Lung (tissue), 12 donors: ENCODE data around the gene ENPP1. TPM values are rescaled to one million over a fixed set of nuclear protein-coding genes. Genes with fewer than 3 reads are reported as not detected.

Experiments used
- ATAC-seq: fragments of 200-7000 bp; cut with Tn5 transposase; one replicate; pipeline ENCODE4 v1.9.1; 2020; ENCODE audit warnings: moderate number of reproducible peaks; ENCODE audit not compliant: insufficient read depth, low FRiP score
- DNase-seq, 3 donors: peaks; one replicate each; pipeline ENCODE4 v3.0.0-alpha.2; 2013 to 2017
- H3K27ac ChIP-seq, 2 donors: one replicate each; pipeline ENCODE4 v1.5.1; 2013; ENCODE audit warnings: mild to moderate bottlenecking in 2 of 2, moderate library complexity in 2 of 2, control low read depth in 1 of 2, inconsistent platforms in 1 of 2, low read depth in 1 of 2, low read length in 1 of 2
- H3K27me3 ChIP-seq, 3 donors: one replicate each; pipeline ENCODE4 v1.5.1; 2013; ENCODE audit warnings: low read length in 2 of 3; ENCODE audit not compliant: control insufficient read depth in 3 of 3, insufficient read depth in 3 of 3
- H3K36me3 ChIP-seq, 4 donors: one replicate each; pipeline ENCODE4 v1.5.1; 2013; ENCODE audit warnings: low read length in 4 of 4, mild to moderate bottlenecking in 1 of 4, moderate library complexity in 1 of 4; ENCODE audit not compliant: control insufficient read depth in 4 of 4, insufficient read depth in 4 of 4
- H3K4me1 ChIP-seq, 5 donors: one replicate each; pipeline ENCODE4 v1.5.1; 2013; ENCODE audit warnings: low read length in 5 of 5, mild to moderate bottlenecking in 2 of 5, moderate library complexity in 1 of 5; ENCODE audit not compliant: control insufficient read depth in 5 of 5, insufficient read depth in 5 of 5
- H3K4me3 ChIP-seq: one replicate; pipeline ENCODE4 v1.5.1; 2013; ENCODE audit warnings: mild to moderate bottlenecking, control low read depth, moderate library complexity
- H3K9ac ChIP-seq, 2 donors: one replicate each; pipeline ENCODE4 v1.5.1; 2013; ENCODE audit warnings: low read length in 2 of 2, control low read depth in 1 of 2; ENCODE audit not compliant: insufficient read depth in 1 of 2
- H3K9me3 ChIP-seq, 4 donors: one replicate each; pipeline ENCODE4 v1.5.1; 2013; ENCODE audit warnings: low read length in 3 of 4, mild to moderate bottlenecking in 1 of 4, moderate library complexity in 1 of 4; ENCODE audit not compliant: control insufficient read depth in 4 of 4, insufficient read depth in 3 of 4
- CTCF ChIP-seq: IDR thresholded peaks from 2 replicates; pipeline ENCODE4 v1.5.1; 2012; ENCODE audit warnings: mild to moderate bottlenecking; ENCODE audit errors: control extremely low read depth, extremely low read depth
- WGBS, 2 donors: extraction: QIAGEN DNeasy Blood & Tissue Kit; methylation state at CpG; one replicate each; pipeline ENCODE4 v1.1.7; 2013; 5-methylcytosine and 5-hydroxymethylcytosine counted together
- polyA plus RNA-seq, 2 donors: library from polyadenylated mRNA; stranded (reverse); fragments of 200-250 nt; gene quantifications; one replicate each; pipeline ENCODE4 v1.2.1, GENCODE V29; 2013
- total RNA-seq, 2 donors: library from RNA; depleted of rRNA in 1 of 2; stranded (reverse); fragments of >200 nt in 1 of 2; gene quantifications; one replicate each; pipeline ENCODE4 v1.2.1, GENCODE V29; 2014 to 2021
- donor health status: control.
- donor health status: control.
- donor health status: Bipolar disorder and iron deficiency.
- donor health status: healthy.
- donor health status: DM: yes; HTN: yes; CAD: no.

The ENPP1 gene
- total and polyA plus RNA-seq, 4 donors: 0.21 to 7.3 (median 0.82) TPM

GRCh38 chr6:131916847-131917246, 109.0 kb downstream of the ENPP1 start:
- 70 to 72% methylated on average over 2 of the region's 2 CpGs for WGBS, 2 donors
- H3K27me3 ChIP-seq: peaks cover 0 to 6% (median 0%) of the 10 kb centered on the region in 3 donors
- no peaks in the 10 kb centered on the region for H3K4me1 ChIP-seq
- peaks cover 0 to 7% (median 0%) of the 10 kb centered on the region in 4 donors for H3K9me3 ChIP-seq
- ATAC-seq (no peak), DNase-seq (no peak)
- H3K4me3 ChIP-seq: no peak overlapping the region
- no peak overlapping the region for H3K9ac ChIP-seq
- no peaks in the 10 kb centered on the region for H3K36me3 ChIP-seq
- H3K27ac ChIP-seq: no peak overlapping the region
- TF ChIP-seq CTCF: no peak

- Histone ChIP-seq H3K9me3 (peaks cover 0 to 7% (median 0%) of the 10 kb centered on the region in 4 donors), H3K27me3 (peaks cover 0 to 5% (median 0%) of the 10 kb centered on the region in 3 donors), H3K4me1 (no peaks in the 10 kb centered on the region), H3K9ac (no peak overlapping the region), H3K36me3 (no peaks in the 10 kb centered on the region), H3K27ac (no peak overlapping the region), H3K4me3 (no peak overlapping the region)
- ATAC-seq (no peak), DNase-seq (no peak)
- WGBS, 2 donors: 30 to 58% methylated on average over 2 of the region's 2 CpGs
- no peak for TF ChIP-seq CTCF
Observed at GRCh38 chr6:131917318-131917717, 109.5 kb downstream of the ENPP1 start.

GRCh38 chr6:131917763-131918649, 110.2 kb downstream of the ENPP1 start:
- H3K27me3 ChIP-seq: peaks cover 0 to 5% (median 0%) of the 10 kb centered on the region in 3 donors
- no peaks in the 10 kb centered on the region for H3K4me1 ChIP-seq
- TF ChIP-seq CTCF: no peak
- 60 to 69% methylated on average over 6 of the region's 6 CpGs for WGBS, 2 donors
- no peak overlapping the region for H3K27ac ChIP-seq
- DNase-seq (no peak), ATAC-seq (no peak)
- no peak overlapping the region for H3K9ac ChIP-seq
- no peaks in the 10 kb centered on the region for H3K36me3 ChIP-seq
- H3K9me3 ChIP-seq: peaks cover 0 to 7% (median under 1%) of the 10 kb centered on the region in 4 donors
- H3K4me3 ChIP-seq: no peak overlapping the region
